H1 (cell line): ENCODE data around the gene SMYD3.

Source experiments
- EZH2 ChIP-seq: fragments of 200-600 bp; sonication (generic); IDR thresholded peaks from 2 replicates; pipeline ENCODE4 v1.7.1; 2012; ENCODE audit warnings: low read depth, mild to moderate bottlenecking, moderate library complexity, low read length, inconsistent platforms; ENCODE audit not compliant: severe bottlenecking
- RBBP5 ChIP-seq: IDR thresholded peaks from 2 replicates; pipeline ENCODE4 v1.7.1; 2012; ENCODE audit warnings: low read depth, mild to moderate bottlenecking, inconsistent platforms, low read length, moderate library complexity, borderline replicate concordance
- ZNF274 ChIP-seq: IDR thresholded peaks from 2 replicates; pipeline ENCODE4 v1.7.0; 2012; ENCODE audit warnings: low read length, borderline replicate concordance; ENCODE audit errors: extremely low read depth

- no peak for TF ChIP-seq RBBP5
- no peak for TF ChIP-seq EZH2
- no peak for TF ChIP-seq ZNF274
Measured at GRCh38 chr1:246513041-246513440, 6.0 kb upstream of the SMYD3 start.
